NCI-H1092 (cell line): ENCODE measurements around the gene RAF1.
A peak's percentile ranks its signal among the peaks of the same experiment; 100 is the strongest.
"Not testable (repeated sequence)": the region's sequence is repeated elsewhere in the genome, so short reads cannot be mapped to it uniquely, and the experiment has no call there.

Experiments
- DNase-seq: peaks from one replicate; lab custom pipeline; 2025; lab: John Stamatoyannopoulos, UW

RAF1 gene

GRCh38 chr3:12663936-12664908 is at the start of gene RAF1:
RAF1 (minus strand) TSS chr3:12664117; CDS start chr3:12618721, 45,396 bp downstream.
- peak; percentile 98 for DNase-seq

GRCh38 chr3:12710062-12710461 is 46.1 kb upstream of the RAF1 start:
- no peak for DNase-seq

- no peak for DNase-seq
Measured at GRCh38 chr3:12709334-12709733, 45.4 kb upstream of the RAF1 start.

- DNase-seq = no peak
Measured at GRCh38 chr3:12708584-12709192, 44.8 kb upstream of the RAF1 start.

- no peak for DNase-seq
Measured at GRCh38 chr3:12707449-12707848, 43.5 kb upstream of the RAF1 start.

GRCh38 chr3:12706504-12707253 is 42.8 kb upstream of the RAF1 start:
- DNase-seq = peak; percentile 68

- no peak for DNase-seq
Measured at GRCh38 chr3:12705981-12706380, 42.1 kb upstream of the RAF1 start.

GRCh38 chr3:12705374-12705926 is 41.5 kb upstream of the RAF1 start:
- no peak for DNase-seq

GRCh38 chr3:12702501-12702900 is 38.6 kb upstream of the RAF1 start:
- DNase-seq = no peak

GRCh38 chr3:12701601-12702000 is 37.7 kb upstream of the RAF1 start:
- DNase-seq = not testable (repeated sequence)

GRCh38 chr3:12700800-12701199 is 36.9 kb upstream of the RAF1 start:
- DNase-seq = no peak

- no peak for DNase-seq
Measured at GRCh38 chr3:12695916-12696315, 32.0 kb upstream of the RAF1 start.

GRCh38 chr3:12695112-12695511 is 31.2 kb upstream of the RAF1 start:
- DNase-seq = no peak

GRCh38 chr3:12692444-12692843 is 28.5 kb upstream of the RAF1 start:
- no peak for DNase-seq

- no peak for DNase-seq
Measured at GRCh38 chr3:12689997-12690711, 26.2 kb upstream of the RAF1 start.

GRCh38 chr3:12687948-12688347 is 24.0 kb upstream of the RAF1 start:
- DNase-seq = no peak

GRCh38 chr3:12686096-12686495 is 22.2 kb upstream of the RAF1 start:
- no peak for DNase-seq

GRCh38 chr3:12681943-12682390 is 18.1 kb upstream of the RAF1 start:
- no peak for DNase-seq

- DNase-seq = no peak
Measured at GRCh38 chr3:12681089-12681942, 17.4 kb upstream of the RAF1 start.

- DNase-seq = no peak
Measured at GRCh38 chr3:12679468-12679867, 15.6 kb upstream of the RAF1 start.

- no peak for DNase-seq
Measured at GRCh38 chr3:12677616-12678015, 13.7 kb upstream of the RAF1 start.
